H9 (cell line): ENCODE results near the gene BLOC1S1. TPM values are rescaled to one million over a fixed set of nuclear protein-coding genes. Genes with fewer than 3 reads are reported as not detected.

Source experiments
- DNase-seq: peaks from one replicate; pipeline ENCODE4 v3.0.0-alpha.2; 2017
- H2AFZ ChIP-seq: one replicate; pipeline ENCODE4 v1.6.1; 2013; ENCODE audit warnings: mild to moderate bottlenecking, low read length, control low read depth, moderate library complexity
- H2AK5ac ChIP-seq: 2 replicates; pipeline ENCODE4 v1.6.1; 2013; ENCODE audit warnings: low read length, control low read depth, mixed read lengths; ENCODE audit not compliant: insufficient read length
- H2BK120ac ChIP-seq: one replicate; pipeline ENCODE4 v1.6.1; 2013; ENCODE audit warnings: low read depth, mild to moderate bottlenecking, low read length, control low read depth, inconsistent platforms; ENCODE audit not compliant: poor library complexity, severe bottlenecking
- H2BK12ac ChIP-seq: 2 replicates; pipeline ENCODE4 v1.6.1; 2013; ENCODE audit warnings: low read length, control low read depth, mixed read lengths, low read depth; ENCODE audit not compliant: insufficient read length
- H2BK15ac ChIP-seq: 2 replicates; pipeline ENCODE4 v1.6.1; 2013; ENCODE audit warnings: low read depth, low read length, control low read depth
- H2BK20ac ChIP-seq: one replicate; pipeline ENCODE4 v1.6.1; 2013; ENCODE audit warnings: low read depth, mild to moderate bottlenecking, low read length, control low read depth, inconsistent platforms; ENCODE audit not compliant: poor library complexity, severe bottlenecking
- H2BK5ac ChIP-seq: 2 replicates; pipeline ENCODE4 v1.6.1; 2013; ENCODE audit warnings: low read length, control low read depth, mixed read lengths; ENCODE audit not compliant: insufficient read length
- H3K14ac ChIP-seq: 2 replicates; pipeline ENCODE4 v1.6.1; 2013; ENCODE audit warnings: low read length, control low read depth; ENCODE audit not compliant: insufficient read depth
- H3K18ac ChIP-seq: 2 replicates; pipeline ENCODE4 v1.6.1; 2013; ENCODE audit warnings: low read depth, mild to moderate bottlenecking, mixed read lengths, low read length, control low read depth; ENCODE audit not compliant: insufficient read length
- H3K23ac ChIP-seq: 2 replicates; pipeline ENCODE4 v1.6.1; 2013; ENCODE audit warnings: low read length, control low read depth, mixed read lengths, low read depth; ENCODE audit not compliant: insufficient read length
- H3K23me2 ChIP-seq: 2 replicates; pipeline ENCODE4 v1.6.1; 2013; ENCODE audit warnings: low read depth, mild to moderate bottlenecking, mixed read lengths, low read length, control low read depth; ENCODE audit not compliant: insufficient read length, poor library complexity, severe bottlenecking
- H3K27ac ChIP-seq: 2 replicates; pipeline ENCODE4 v1.5.1; 2013; ENCODE audit warnings: low read length, control low read depth, mixed read lengths, low read depth; ENCODE audit not compliant: insufficient read length
- H3K27me3 ChIP-seq: 2 replicates; pipeline ENCODE4 v1.6.1; 2013; ENCODE audit warnings: low read length, control low read depth, inconsistent platforms; ENCODE audit not compliant: insufficient read depth
- H3K4ac ChIP-seq: 2 replicates; pipeline ENCODE4 v1.6.1; 2013; ENCODE audit warnings: low read depth, mild to moderate bottlenecking, control low read depth, inconsistent platforms, low read length, moderate library complexity
- H3K4me1 ChIP-seq: 2 replicates; pipeline ENCODE4 v1.6.1; 2013; ENCODE audit warnings: low read length, control low read depth, inconsistent platforms; ENCODE audit not compliant: insufficient read depth
- H3K4me2 ChIP-seq: 2 replicates; pipeline ENCODE4 v1.6.1; 2013; ENCODE audit warnings: low read length, control low read depth, mixed read lengths; ENCODE audit not compliant: insufficient read length, insufficient read depth
- H3K56ac ChIP-seq: 2 replicates; pipeline ENCODE4 v1.6.1; 2013; ENCODE audit warnings: low read depth, mild to moderate bottlenecking, mixed read lengths, low read length, control low read depth; ENCODE audit not compliant: insufficient read length
- H3K79me1 ChIP-seq: 2 replicates; pipeline ENCODE4 v1.6.1; 2013; ENCODE audit warnings: low read depth, mild to moderate bottlenecking, moderate library complexity, low read length, control low read depth, inconsistent platforms; ENCODE audit not compliant: insufficient read depth, poor library complexity, severe bottlenecking
- H3K79me2 ChIP-seq: 2 replicates; pipeline ENCODE4 v1.6.1; 2013; ENCODE audit warnings: low read length, control low read depth, inconsistent platforms; ENCODE audit not compliant: insufficient read depth
- H3K9ac ChIP-seq: 2 replicates; pipeline ENCODE4 v1.6.1; 2013; ENCODE audit warnings: low read length, control low read depth, mixed read lengths; ENCODE audit not compliant: insufficient read length; ENCODE audit errors: extremely low read depth
- H3K9me3 ChIP-seq: one replicate; pipeline ENCODE4 v1.6.1; 2013; ENCODE audit warnings: low read depth, low read length, inconsistent platforms; ENCODE audit not compliant: control insufficient read depth
- H3T11ph ChIP-seq: one replicate; pipeline ENCODE4 v1.6.1; 2013; ENCODE audit warnings: mild to moderate bottlenecking, low read length, control low read depth, inconsistent platforms
- H4K20me1 ChIP-seq: one replicate; pipeline ENCODE4 v1.6.1; 2013; ENCODE audit not compliant: control insufficient read depth, insufficient read length, insufficient read depth
- H4K5ac ChIP-seq: 2 replicates; pipeline ENCODE4 v1.6.1; 2013; ENCODE audit warnings: low read depth, mild to moderate bottlenecking, mixed read lengths, low read length, control low read depth; ENCODE audit not compliant: insufficient read length
- H4K8ac ChIP-seq: replicated peaks from 2 replicates; pipeline ENCODE4 v1.6.1; 2013; ENCODE audit warnings: low read length, control low read depth, mixed read lengths, low read depth; ENCODE audit not compliant: insufficient read length
- H4K91ac ChIP-seq: 2 replicates; pipeline ENCODE4 v1.6.1; 2013; ENCODE audit warnings: low read depth, mild to moderate bottlenecking, moderate library complexity, mixed read lengths, low read length, control low read depth; ENCODE audit not compliant: insufficient read length
- H3K27ac Mint-ChIP-seq, 3 experiments: 2 replicates in 2 of 3; 3 replicates in 1 of 3; pipeline ENCODE4 v1.8.0; 2020 to 2021; ENCODE audit warnings: mixed read lengths in 3 of 3, mild to moderate bottlenecking in 1 of 3, moderate library complexity in 1 of 3
- H3K27me3 Mint-ChIP-seq: 2 replicates; pipeline ENCODE4 v1.8.0; 2021; ENCODE audit warnings: low read depth, mild to moderate bottlenecking, moderate library complexity, mixed read lengths
- H3K36me3 Mint-ChIP-seq, 3 experiments: 2 replicates in 2 of 3; 3 replicates in 1 of 3; pipeline ENCODE4 v1.8.0; 2020 to 2021; ENCODE audit warnings: low read depth in 3 of 3, mixed read lengths in 3 of 3; ENCODE audit not compliant: insufficient read depth in 1 of 3
- H3K4me1 Mint-ChIP-seq, 2 experiments: 2 replicates each; pipeline ENCODE4 v1.8.0; 2020; ENCODE audit warnings: mixed read lengths in 2 of 2
- H3K4me3 Mint-ChIP-seq, 2 experiments: 2 replicates in 1 of 2; 3 replicates in 1 of 2; pipeline ENCODE4 v1.8.0; 2020 to 2021; ENCODE audit warnings: mild to moderate bottlenecking in 2 of 2, mixed read lengths in 2 of 2, moderate library complexity in 1 of 2
- H3K9me3 Mint-ChIP-seq, 2 experiments: 2 replicates in 1 of 2; 3 replicates in 1 of 2; pipeline ENCODE4 v1.8.0; 2020; ENCODE audit warnings: mild to moderate bottlenecking in 2 of 2, mixed read lengths in 2 of 2, moderate library complexity in 1 of 2
- WGBS: extraction: QIAGEN DNeasy Blood & Tissue Kit; methylation state at CpG from one replicate; pipeline ENCODE4 v1.1.7; 2013; ENCODE audit warnings: missing lambda C conversion rate, low lambda C conversion rate, mixed read lengths; ENCODE audit not compliant: insufficient read length; ENCODE audit errors: extremely low coverage; 5-methylcytosine and 5-hydroxymethylcytosine counted together
- total RNA-seq: library from RNA; stranded (reverse); gene quantifications from 2 replicates; pipeline ENCODE4 v1.2.1, GENCODE V29; 2021
- TF ChIP-seq, protein P1 (sequence below): fragments of 200-600 bp; sonication (generic); conservative IDR thresholded peaks from 3 replicates; pipeline ENCODE4 v1.8.0; 2021; ENCODE audit warnings: antibody characterized with exemption, mild to moderate bottlenecking

BLOC1S1 gene
- total RNA-seq, 1 experiment from 2014 or later = 108 TPM

DNA sequence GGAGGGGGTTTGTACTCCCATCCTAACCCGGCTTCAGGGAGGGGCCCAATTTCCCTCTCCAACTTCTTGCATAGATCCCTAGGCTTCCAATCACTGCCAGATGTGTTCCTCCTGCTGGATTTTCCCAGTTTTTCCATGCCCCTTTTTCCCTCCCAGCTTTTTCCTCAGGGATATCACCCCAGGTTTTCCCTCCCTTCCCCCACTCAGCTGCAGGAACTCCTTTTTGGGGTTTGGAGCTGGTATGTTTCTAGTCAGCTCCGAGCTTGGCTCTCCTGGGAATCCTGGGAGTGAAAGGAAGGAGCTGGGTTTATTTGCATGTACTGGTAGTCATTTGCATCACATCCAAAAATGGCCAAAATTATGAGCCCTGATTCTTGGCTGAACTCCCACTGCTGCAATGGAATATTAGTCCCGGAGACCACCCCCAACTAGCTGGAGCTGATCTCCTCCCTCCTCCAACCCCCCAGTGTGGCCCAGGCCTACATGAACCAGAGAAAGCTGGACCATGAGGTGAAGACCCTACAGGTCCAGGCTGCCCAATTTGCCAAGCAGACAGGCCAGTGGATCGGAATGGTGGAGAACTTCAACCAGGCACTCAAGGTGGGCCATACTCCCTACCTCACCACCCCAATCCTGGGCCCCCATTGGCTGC, 2.9 kb downstream of the BLOC1S1 start:
- H3K9me3 ChIP-seq = no peaks in the 10 kb centered on the region
- no peak overlapping the region for H3K56ac ChIP-seq
- peak overlapping the region; percentile 71 for H3K4me2 ChIP-seq
- Mint-ChIP-seq H3K4me1 (peaks cover 38 to 41% of the 10 kb centered on the region in 2 experiments), H3K4me3 (peak overlapping the region; percentile 90 to 91; a peak in 3 of 5 replicates), H3K36me3 (peaks cover 3 to 16% (median 8%) of the 10 kb centered on the region in 3 experiments; a peak in 6 of 7 replicates), H3K27ac (peak overlapping the region; percentile 94 to 99 (median 96); a peak in 6 of 7 replicates), H3K9me3 (peaks cover 0 to 3% of the 10 kb centered on the region in 2 experiments; a peak in 3 of 5 replicates), H3K27me3 (peaks cover 4% of the 10 kb centered on the region)
- H2AK5ac ChIP-seq = no peak overlapping the region
- no peak overlapping the region for H2BK15ac ChIP-seq
- H3K9ac ChIP-seq = no peak overlapping the region
- peak overlapping the region; percentile 58 for H2BK5ac ChIP-seq
- H2BK120ac ChIP-seq = no peak overlapping the region
- H4K20me1 ChIP-seq = no peaks in the 10 kb centered on the region
- H3K27ac ChIP-seq = peak overlapping the region; percentile 63
- no peak overlapping the region for H3T11ph ChIP-seq
- no peaks in the 10 kb centered on the region for H3K79me2 ChIP-seq
- H4K8ac ChIP-seq = no peak overlapping the region
- no CpG with 5 or more reads among the region's 4 CpGs for WGBS
- DNase-seq = no peak
- H4K91ac ChIP-seq = no peak overlapping the region
- H3K14ac ChIP-seq = no peak overlapping the region
- H4K5ac ChIP-seq = no peak overlapping the region
- H3K23ac ChIP-seq = no peak overlapping the region
- H2AFZ ChIP-seq = no peak overlapping the region
- no peaks in the 10 kb centered on the region for H3K79me1 ChIP-seq
- H3K4ac ChIP-seq = no peak overlapping the region
- TF ChIP-seq, protein P1, sequence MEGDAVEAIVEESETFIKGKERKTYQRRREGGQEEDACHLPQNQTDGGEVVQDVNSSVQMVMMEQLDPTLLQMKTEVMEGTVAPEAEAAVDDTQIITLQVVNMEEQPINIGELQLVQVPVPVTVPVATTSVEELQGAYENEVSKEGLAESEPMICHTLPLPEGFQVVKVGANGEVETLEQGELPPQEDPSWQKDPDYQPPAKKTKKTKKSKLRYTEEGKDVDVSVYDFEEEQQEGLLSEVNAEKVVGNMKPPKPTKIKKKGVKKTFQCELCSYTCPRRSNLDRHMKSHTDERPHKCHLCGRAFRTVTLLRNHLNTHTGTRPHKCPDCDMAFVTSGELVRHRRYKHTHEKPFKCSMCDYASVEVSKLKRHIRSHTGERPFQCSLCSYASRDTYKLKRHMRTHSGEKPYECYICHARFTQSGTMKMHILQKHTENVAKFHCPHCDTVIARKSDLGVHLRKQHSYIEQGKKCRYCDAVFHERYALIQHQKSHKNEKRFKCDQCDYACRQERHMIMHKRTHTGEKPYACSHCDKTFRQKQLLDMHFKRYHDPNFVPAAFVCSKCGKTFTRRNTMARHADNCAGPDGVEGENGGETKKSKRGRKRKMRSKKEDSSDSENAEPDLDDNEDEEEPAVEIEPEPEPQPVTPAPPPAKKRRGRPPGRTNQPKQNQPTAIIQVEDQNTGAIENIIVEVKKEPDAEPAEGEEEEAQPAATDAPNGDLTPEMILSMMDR = no peak
- no peak overlapping the region for H2BK20ac ChIP-seq
- H2BK12ac ChIP-seq = no peak overlapping the region
- H3K18ac ChIP-seq = no peak overlapping the region
- H3K27me3 ChIP-seq = no peaks in the 10 kb centered on the region
- peaks cover 13% of the 10 kb centered on the region; the same call in 1 of the 2 replicates for H3K4me1 ChIP-seq
- peaks cover 9% of the 10 kb centered on the region for H3K23me2 ChIP-seq
